Neural progenitor cell (in vitro differentiated cells): ENCODE measurements around the gene SMCO2. TPM values are rescaled to one million over a fixed set of nuclear protein-coding genes. Genes with fewer than 3 reads are reported as not detected.

Experiments
- DNase-seq: peaks from one replicate; pipeline ENCODE4 v3.0.0-alpha.2; 2016; ENCODE audit warnings: low spot score
- H2AFZ ChIP-seq: fragments of 200-600 bp; sonication (generic); replicated peaks from 2 replicates; pipeline ENCODE4 v1.6.1; 2016; ENCODE audit warnings: antibody characterized with exemption
- H3F3A ChIP-seq: fragments of 200-600 bp; sonication (generic); 2 replicates; pipeline ENCODE4 v1.6.1; 2016; ENCODE audit warnings: antibody characterized with exemption, low read depth
- H3K27ac ChIP-seq: fragments of 200-600 bp; sonication (generic); 2 replicates; pipeline ENCODE4 v1.5.1; 2016; ENCODE audit warnings: mild to moderate bottlenecking
- H3K27me3 ChIP-seq: fragments of 200-600 bp; sonication (generic); 2 replicates; pipeline ENCODE4 v1.6.1; 2016; ENCODE audit warnings: mild to moderate bottlenecking, moderate library complexity
- H3K36me3 ChIP-seq: fragments of 200-600 bp; sonication (generic); 2 replicates; pipeline ENCODE4 v1.5.1; 2016
- H3K4me1 ChIP-seq: fragments of 200-600 bp; sonication (generic); 2 replicates; pipeline ENCODE4 v1.6.1; 2016; ENCODE audit warnings: mixed run types
- H3K4me2 ChIP-seq: fragments of 200-600 bp; sonication (generic); 2 replicates; pipeline ENCODE4 v1.6.1; 2016
- H3K4me3 ChIP-seq: fragments of 200-600 bp; sonication (generic); 2 replicates; pipeline ENCODE4 v1.5.1; 2016
- H3K79me2 ChIP-seq: fragments of 200-600 bp; sonication (generic); 2 replicates; pipeline ENCODE4 v1.6.1; 2016; ENCODE audit warnings: low read depth
- H3K9ac ChIP-seq: fragments of 200-600 bp; sonication (generic); 2 replicates; pipeline ENCODE4 v1.6.1; 2016
- H3K9me3 ChIP-seq: fragments of 200-600 bp; sonication (generic); 2 replicates; pipeline ENCODE4 v1.5.1; 2016; ENCODE audit warnings: low read depth
- H4K20me1 ChIP-seq: fragments of 200-600 bp; sonication (generic); 2 replicates; pipeline ENCODE4 v1.6.1; 2016; ENCODE audit warnings: low read depth
- H3K27ac Mint-ChIP-seq: 3 replicates; pipeline ENCODE4 v1.8.0; 2021; ENCODE audit warnings: mixed read lengths
- H3K27me3 Mint-ChIP-seq: 2 replicates; pipeline ENCODE4 v1.8.0; 2022; ENCODE audit warnings: low read depth, mild to moderate bottlenecking, inconsistent platforms, moderate library complexity, mixed read lengths; ENCODE audit not compliant: insufficient read depth
- H3K36me3 Mint-ChIP-seq: 3 replicates; pipeline ENCODE4 v1.8.0; 2021; ENCODE audit warnings: mixed read lengths
- H3K4me1 Mint-ChIP-seq: 3 replicates; pipeline ENCODE4 v1.8.0; 2021; ENCODE audit warnings: mixed read lengths
- H3K4me3 Mint-ChIP-seq: 3 replicates; pipeline ENCODE4 v1.8.0; 2021; ENCODE audit warnings: mild to moderate bottlenecking, moderate library complexity, mixed read lengths
- H3K9me3 Mint-ChIP-seq: 3 replicates; pipeline ENCODE4 v1.8.0; 2020; ENCODE audit warnings: mixed read lengths
- EZH2 ChIP-seq: fragments of 200-600 bp; sonication (generic); IDR thresholded peaks from 2 replicates; pipeline ENCODE4 v1.6.1; 2017; ENCODE audit warnings: antibody characterized with exemption, mild to moderate bottlenecking, moderate library complexity
- EZH2phosphoT487 ChIP-seq: fragments of 200-600 bp; sonication (generic); IDR thresholded peaks from 2 replicates; pipeline ENCODE4 v1.6.1; 2017; ENCODE audit warnings: antibody characterized with exemption
- total RNA-seq: library from RNA; depleted of rRNA; stranded (reverse); fragments of >200 nt; gene quantifications from 2 replicates; pipeline ENCODE4 v1.2.3, GENCODE V29; 2015; ENCODE audit warnings: low replicate concordance
- TF ChIP-seq, protein P1 (sequence below): fragments of 200-600 bp; sonication (generic); IDR thresholded peaks from 2 replicates; pipeline ENCODE4 v1.5.1; 2017; ENCODE audit warnings: antibody characterized with exemption, mild to moderate bottlenecking

Gene SMCO2
- total RNA-seq, 1 donor from 2014 or later = not detected

DNA sequence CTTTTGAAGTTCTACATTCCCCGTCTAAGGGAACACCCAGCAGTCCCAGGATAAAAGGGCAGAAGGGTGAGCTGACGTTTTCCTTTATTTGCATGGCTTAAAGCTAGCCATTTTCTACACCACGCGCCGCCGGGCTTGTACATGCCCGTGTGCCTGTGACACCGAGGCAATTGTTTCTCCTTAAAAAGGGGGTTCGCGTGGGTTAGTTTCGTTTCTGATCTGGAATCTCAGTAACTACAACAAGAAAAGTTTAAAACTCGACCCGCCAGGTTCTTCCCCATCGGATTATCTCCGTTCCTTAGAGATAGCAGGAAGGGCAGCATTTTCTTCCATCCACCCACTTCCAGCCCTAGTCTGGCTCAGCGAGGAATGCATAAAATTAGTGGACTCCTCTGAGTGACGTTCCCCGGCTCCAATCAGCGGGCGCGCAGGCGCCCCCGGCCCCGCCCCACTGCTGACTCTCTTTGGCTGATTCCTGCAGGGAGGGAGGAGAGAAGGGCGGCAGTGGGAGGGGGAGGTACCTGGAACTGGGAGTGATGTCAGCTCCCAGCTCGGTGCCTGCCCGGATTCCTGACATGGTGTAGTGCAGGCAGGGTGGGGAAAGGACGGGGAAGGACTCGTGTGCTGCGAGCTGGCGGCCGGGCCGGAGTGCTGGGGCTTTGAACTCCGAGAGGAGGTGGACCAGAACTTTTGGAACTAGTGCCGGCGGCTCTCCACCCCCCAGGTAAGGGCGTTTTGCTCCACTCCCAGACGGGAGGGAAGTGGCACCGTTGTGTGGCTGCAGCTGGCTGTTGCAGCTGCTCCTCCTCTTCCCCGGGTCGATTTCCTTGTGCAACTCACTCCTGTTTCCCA, 77.3 kb downstream of the SMCO2 start, which contains the start of gene PPFIBP1:
Gene PPFIBP1 (plus strand): TSS at position 565 of the 852 bp plus-strand sequence. CDS start 109,191 bp downstream, outside the sequence.
- peak; percentile 97 for DNase-seq
- Mint-ChIP-seq H3K27ac (peak within 1 kb of the TSS; percentile 88), H3K4me3 (peak within 1 kb of the TSS; percentile 87), H3K9me3 (no peaks in the 10 kb centered on the region), H3K27me3 (peaks cover 6% of the 10 kb centered on the region), H3K36me3 (no peaks in the 10 kb centered on the region), H3K4me1 (peaks cover 16% of the 10 kb centered on the region)
- Histone ChIP-seq H3F3A (peaks cover 23% of the 10 kb centered on the region), H3K36me3 (no peaks in the 10 kb centered on the region), H3K9ac (peak within 1 kb of the TSS; percentile 54), H3K4me3 (peak within 1 kb of the TSS; percentile 85), H3K27me3 (no peaks in the 10 kb centered on the region), H3K79me2 (peaks cover 41% of the 10 kb centered on the region), H3K4me2 (peak within 1 kb of the TSS; percentile 96), H4K20me1 (peaks cover 5% of the 10 kb centered on the region), H3K9me3 (no peaks in the 10 kb centered on the region), H3K27ac (peak within 1 kb of the TSS; percentile 92), H2AFZ (peak within 1 kb of the TSS; percentile 75), H3K4me1 (peaks cover 28% of the 10 kb centered on the region)
- TF ChIP-seq, protein P1, sequence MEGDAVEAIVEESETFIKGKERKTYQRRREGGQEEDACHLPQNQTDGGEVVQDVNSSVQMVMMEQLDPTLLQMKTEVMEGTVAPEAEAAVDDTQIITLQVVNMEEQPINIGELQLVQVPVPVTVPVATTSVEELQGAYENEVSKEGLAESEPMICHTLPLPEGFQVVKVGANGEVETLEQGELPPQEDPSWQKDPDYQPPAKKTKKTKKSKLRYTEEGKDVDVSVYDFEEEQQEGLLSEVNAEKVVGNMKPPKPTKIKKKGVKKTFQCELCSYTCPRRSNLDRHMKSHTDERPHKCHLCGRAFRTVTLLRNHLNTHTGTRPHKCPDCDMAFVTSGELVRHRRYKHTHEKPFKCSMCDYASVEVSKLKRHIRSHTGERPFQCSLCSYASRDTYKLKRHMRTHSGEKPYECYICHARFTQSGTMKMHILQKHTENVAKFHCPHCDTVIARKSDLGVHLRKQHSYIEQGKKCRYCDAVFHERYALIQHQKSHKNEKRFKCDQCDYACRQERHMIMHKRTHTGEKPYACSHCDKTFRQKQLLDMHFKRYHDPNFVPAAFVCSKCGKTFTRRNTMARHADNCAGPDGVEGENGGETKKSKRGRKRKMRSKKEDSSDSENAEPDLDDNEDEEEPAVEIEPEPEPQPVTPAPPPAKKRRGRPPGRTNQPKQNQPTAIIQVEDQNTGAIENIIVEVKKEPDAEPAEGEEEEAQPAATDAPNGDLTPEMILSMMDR = peak; percentile 16
- TF ChIP-seq EZH2phosphoT487 = no peak

- no peaks in the 10 kb centered on the region for H3K9me3 ChIP-seq
- peak overlapping the region; percentile 54 for H3K9ac ChIP-seq
- no peaks in the 10 kb centered on the region for H3K27me3 ChIP-seq
- H3K27ac Mint-ChIP-seq = no peak overlapping the region
- DNase-seq = no peak
- no peaks in the 10 kb centered on the region for H3K36me3 ChIP-seq
- no peaks in the 10 kb centered on the region for H3K9me3 Mint-ChIP-seq
- TF ChIP-seq EZH2 (no peak), EZH2phosphoT487 (no peak)
- TF ChIP-seq, protein P1 = no peak
- peaks cover 23% of the 10 kb centered on the region for H3F3A ChIP-seq
- H3K36me3 Mint-ChIP-seq = no peaks in the 10 kb centered on the region
- peaks cover 16% of the 10 kb centered on the region for H3K4me1 Mint-ChIP-seq
- H3K27ac ChIP-seq = peak overlapping the region; percentile 77
- peaks cover 47% of the 10 kb centered on the region for H3K79me2 ChIP-seq
- peaks cover 5% of the 10 kb centered on the region for H4K20me1 ChIP-seq
- H3K4me1 ChIP-seq = peaks cover 28% of the 10 kb centered on the region
- peak overlapping the region; percentile 87 for H3K4me3 Mint-ChIP-seq
- peak overlapping the region; percentile 72 for H2AFZ ChIP-seq
- peaks cover 6% of the 10 kb centered on the region for H3K27me3 Mint-ChIP-seq
- H3K4me3 ChIP-seq = peak overlapping the region; percentile 85
- peak overlapping the region; percentile 96 for H3K4me2 ChIP-seq
Observed at GRCh38 chr12:27524494-27524835, 77.9 kb downstream of the SMCO2 start.

GRCh38 chr12:27524839-27525753, 78.6 kb downstream of the SMCO2 start:
- TF ChIP-seq, protein P1 = no peak
- TF ChIP-seq EZH2 = no peak
- TF ChIP-seq EZH2phosphoT487 = no peak
- Histone ChIP-seq H3K4me1 (peaks cover 28% of the 10 kb centered on the region), H3K27ac (no peak overlapping the region), H3K4me3 (peak overlapping the region; percentile 85), H2AFZ (no peak overlapping the region), H3K9ac (peak overlapping the region; percentile 54), H4K20me1 (peaks cover 5% of the 10 kb centered on the region), H3K27me3 (no peaks in the 10 kb centered on the region), H3K79me2 (peaks cover 54% of the 10 kb centered on the region), H3K9me3 (no peaks in the 10 kb centered on the region), H3F3A (peaks cover 23% of the 10 kb centered on the region), H3K4me2 (peak overlapping the region; percentile 96), H3K36me3 (no peaks in the 10 kb centered on the region)
- Mint-ChIP-seq H3K27me3 (peaks cover 6% of the 10 kb centered on the region), H3K4me1 (peaks cover 18% of the 10 kb centered on the region), H3K36me3 (no peaks in the 10 kb centered on the region), H3K9me3 (no peaks in the 10 kb centered on the region), H3K4me3 (peak overlapping the region; percentile 87), H3K27ac (peak overlapping the region; percentile 2)
- DNase-seq = peak; percentile 38
